ENCODE data around the gene AJM1.

DNA sequence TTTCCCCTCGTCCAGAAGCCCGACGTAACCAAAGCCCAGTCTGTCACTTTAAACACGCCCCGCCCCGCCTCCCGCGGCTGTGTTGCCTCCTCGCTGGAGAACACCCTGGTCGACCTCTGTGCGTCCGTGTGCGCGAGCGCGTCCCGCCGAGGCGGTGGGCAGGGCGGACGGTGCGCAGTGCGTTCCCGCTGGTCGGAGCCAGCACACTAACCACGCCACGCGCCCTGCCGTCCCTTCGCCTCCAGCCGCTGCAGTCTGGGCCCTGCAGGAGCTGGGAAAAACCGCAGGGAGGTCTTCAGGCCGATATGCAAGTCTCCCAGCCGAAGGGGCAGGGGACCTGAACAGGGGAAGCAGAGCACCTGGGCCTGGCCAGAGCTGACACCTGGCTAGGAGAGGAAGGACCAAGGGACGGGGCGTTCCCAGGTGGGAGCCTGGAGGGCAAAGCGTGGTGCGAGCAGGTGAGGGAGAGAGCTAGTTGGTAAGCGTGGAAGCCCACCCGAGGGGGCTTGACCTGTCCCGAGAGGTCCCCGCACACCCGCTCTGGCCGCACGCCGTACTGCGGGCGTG lies 5.6 kb downstream of the AJM1 start:
- no peak; the same call in 1 of the 2 replicates for TF ChIP-seq POLR2AphosphoS5 (IDR thresholded peaks at IDR 0.05; ENCODE audit: low read depth, low read length)
- TF ChIP-seq POLR2A (IDR thresholded peaks at IDR 0.05; ENCODE audit: low read depth, low read length) = peak; percentile 62; the same call in 1 of the 2 replicates
- TF ChIP-seq TAF1 (IDR thresholded peaks at IDR 0.05; ENCODE audit: borderline replicate concordance, low read depth, low read length) = no peak
